Neural cell (in vitro differentiated cells): ENCODE measurements around the gene OR7C1. TPM values are rescaled to one million over a fixed set of nuclear protein-coding genes. Genes with fewer than 3 reads are reported as not detected.

Experiments used
- H2AFZ ChIP-seq: fragments of 200-600, 300-800 bp; sonication (generic), shearing (Covaris generic); 2 replicates; pipeline ENCODE4 v1.6.0; 2014; ENCODE audit warnings: low read depth, mild to moderate bottlenecking, antibody characterized with exemption, low read length, moderate library complexity
- H3F3A ChIP-seq: fragments of 200-600 bp; shearing (Covaris generic); 2 replicates; pipeline ENCODE4 v1.6.1; 2016; ENCODE audit warnings: mild to moderate bottlenecking, moderate library complexity, mixed read lengths, antibody characterized with exemption, low read length; ENCODE audit not compliant: insufficient read depth, poor library complexity, severe bottlenecking
- H3K27ac ChIP-seq: fragments of 200-600, 300-800 bp; sonication (generic), shearing (Covaris generic); 2 replicates; pipeline ENCODE4 v1.5.1; 2014; ENCODE audit warnings: mild to moderate bottlenecking, low read length, moderate library complexity
- H3K27me3 ChIP-seq: fragments of 300-800, 200-600 bp; sonication (generic), shearing (Covaris generic); 2 replicates; pipeline ENCODE4 v1.6.0; 2014; ENCODE audit warnings: mild to moderate bottlenecking, low read depth, low read length, moderate library complexity; ENCODE audit not compliant: insufficient read depth
- H3K36me3 ChIP-seq: fragments of 300-800, 200-600 bp; sonication (generic), shearing (Covaris generic); 2 replicates; pipeline ENCODE4 v1.5.1; 2014; ENCODE audit warnings: mild to moderate bottlenecking, antibody characterized with exemption, low read length, moderate library complexity; ENCODE audit not compliant: insufficient read depth
- H3K4me2 ChIP-seq: fragments of 300-800, 200-600 bp; sonication (generic), shearing (Covaris generic); 2 replicates; pipeline ENCODE4 v1.6.0; 2014; ENCODE audit warnings: mild to moderate bottlenecking, low read length
- H3K4me3 ChIP-seq: fragments of 300-800, 200-600 bp; sonication (generic), shearing (Covaris generic); 2 replicates; pipeline ENCODE4 v1.5.1; 2014; ENCODE audit warnings: mild to moderate bottlenecking, low read length, moderate library complexity
- H3K79me2 ChIP-seq: fragments of 200-600 bp; shearing (Covaris generic); replicated peaks from 2 replicates; pipeline ENCODE4 v1.6.0; 2014; ENCODE audit warnings: mild to moderate bottlenecking, low read length, moderate library complexity; ENCODE audit not compliant: insufficient read depth
- H3K9ac ChIP-seq: fragments of 300-800, 200-600 bp; sonication (generic), shearing (Covaris generic); 2 replicates; pipeline ENCODE4 v1.6.1; 2016; ENCODE audit warnings: mild to moderate bottlenecking, low read length, mixed read lengths
- H3K9me2 ChIP-seq: fragments of 200-600 bp; shearing (Covaris generic); 2 replicates; pipeline ENCODE4 v1.6.1; 2016; ENCODE audit warnings: mild to moderate bottlenecking, low read length, mixed read lengths; ENCODE audit not compliant: insufficient read depth
- H3K9me3 ChIP-seq: fragments of 200-600, 300-800 bp; sonication (generic), shearing (Covaris generic); 2 replicates; pipeline ENCODE4 v1.6.1; 2016; ENCODE audit warnings: mild to moderate bottlenecking, mixed run types, low read length, moderate library complexity, mixed read lengths
- H4K20me1 ChIP-seq: fragments of 200-600 bp; shearing (Covaris generic); 2 replicates; pipeline ENCODE4 v1.6.1; 2016; ENCODE audit warnings: mild to moderate bottlenecking, mixed run types; ENCODE audit not compliant: insufficient read depth
- CTCF ChIP-seq: fragments of 450-650 bp; IDR thresholded peaks from 2 replicates; pipeline ENCODE4 v1.5.1; 2014; ENCODE audit warnings: antibody characterized with exemption, mild to moderate bottlenecking, moderate library complexity; ENCODE audit not compliant: poor library complexity, severe bottlenecking
- EP300 ChIP-seq: fragments of 450-650 bp; conservative IDR thresholded peaks from 2 replicates; pipeline ENCODE4 v1.6.1; 2014; ENCODE audit warnings: antibody characterized with exemption, mild to moderate bottlenecking, moderate library complexity; ENCODE audit not compliant: poor library complexity, severe bottlenecking
- EZH2 ChIP-seq: fragments of 200-600, 300-800 bp; shearing (Covaris generic), sonication (generic); IDR thresholded peaks from 2 replicates; pipeline ENCODE4 v1.6.1; 2014; ENCODE audit warnings: antibody characterized with exemption, low read length, borderline replicate concordance, mild to moderate bottlenecking; ENCODE audit not compliant: insufficient read depth, poor library complexity, severe bottlenecking
- MXI1 ChIP-seq: fragments of 450-650 bp; conservative IDR thresholded peaks from 2 replicates; pipeline ENCODE4 v1.6.1; 2014; ENCODE audit warnings: antibody characterized with exemption, mild to moderate bottlenecking; ENCODE audit not compliant: poor library complexity, severe bottlenecking
- POLR2AphosphoS5 ChIP-seq: IDR thresholded peaks from 2 replicates; pipeline ENCODE4 v1.6.1; 2012
- RAD21 ChIP-seq: fragments of 450-650 bp; conservative IDR thresholded peaks from 2 replicates; pipeline ENCODE4 v1.6.1; 2014; ENCODE audit warnings: antibody characterized with exemption, mild to moderate bottlenecking, moderate library complexity
- REST ChIP-seq: IDR thresholded peaks from 2 replicates; pipeline ENCODE4 v1.6.1; 2012; ENCODE audit warnings: borderline replicate concordance
- SMC3 ChIP-seq: fragments of 450-650 bp; conservative IDR thresholded peaks from 2 replicates; pipeline ENCODE4 v1.6.1; 2014; ENCODE audit warnings: antibody characterized with exemption, mild to moderate bottlenecking, moderate library complexity; ENCODE audit not compliant: poor library complexity
- TAF1 ChIP-seq: IDR thresholded peaks from 2 replicates; pipeline ENCODE4 v1.6.1; 2012; ENCODE audit warnings: low read depth
- polyA plus RNA-seq: library from polyadenylated mRNA; depleted of rRNA; stranded (reverse); fragments of >200 nt; gene quantifications from 2 replicates; pipeline ENCODE4 v1.2.3, GENCODE V29; 2014

The OR7C1 gene
- polyA plus RNA-seq, 1 donor from 2014 or later, result not detected

GRCh38 chr19:14764401-14764800 lies 70.6 kb downstream of the OR7C1 start:
- H3K4me2 ChIP-seq, result no peak overlapping the region
- H3K27ac ChIP-seq, result no peak overlapping the region
- no peaks in the 10 kb centered on the region for H3K9me2 ChIP-seq
- TF ChIP-seq TAF1 (no peak), SMC3 (no peak), REST (no peak), RAD21 (no peak), EZH2 (no peak), EP300 (no peak), CTCF (no peak), POLR2AphosphoS5 (no peak)
- no peak overlapping the region for H3K4me3 ChIP-seq
- H3K9me3 ChIP-seq, result no peaks in the 10 kb centered on the region
- no peaks in the 10 kb centered on the region for H3K27me3 ChIP-seq
- H4K20me1 ChIP-seq, result no peaks in the 10 kb centered on the region
- H3F3A ChIP-seq, result no peaks in the 10 kb centered on the region
- no peak overlapping the region for H2AFZ ChIP-seq
- no peaks in the 10 kb centered on the region for H3K79me2 ChIP-seq
- no peak overlapping the region for H3K9ac ChIP-seq
- H3K36me3 ChIP-seq, result no peaks in the 10 kb centered on the region

- Histone ChIP-seq H3K79me2 (no peaks in the 10 kb centered on the region), H3K9me3 (no peaks in the 10 kb centered on the region), H3K4me2 (no peak overlapping the region), H2AFZ (no peak overlapping the region), H3K4me3 (no peak overlapping the region), H3F3A (no peaks in the 10 kb centered on the region), H4K20me1 (no peaks in the 10 kb centered on the region), H3K36me3 (no peaks in the 10 kb centered on the region), H3K27me3 (no peaks in the 10 kb centered on the region), H3K9ac (no peak overlapping the region), H3K27ac (no peak overlapping the region), H3K9me2 (no peaks in the 10 kb centered on the region)
- TF ChIP-seq EZH2, result no peak
- no peak for TF ChIP-seq RAD21
- no peak for TF ChIP-seq CTCF
- TF ChIP-seq MXI1, result no peak
- TF ChIP-seq TAF1, result no peak
- no peak for TF ChIP-seq SMC3
- TF ChIP-seq EP300, result no peak
- TF ChIP-seq POLR2AphosphoS5, result no peak
- TF ChIP-seq REST, result no peak
Observed at GRCh38 chr19:14763497-14764145, 71.4 kb downstream of the OR7C1 start.
